SKM-1 (cell line): ENCODE data around the gene FLACC1.
"Not testable (repeated sequence)": the region's sequence is repeated elsewhere in the genome, so short reads cannot be mapped to it uniquely, and the experiment has no call there.

Source experiments
- DNase-seq: peaks from one replicate; lab custom pipeline; 2025; ENCODE audit not compliant: unreplicated experiment; lab: John Stamatoyannopoulos, UW

Gene FLACC1

DNA sequence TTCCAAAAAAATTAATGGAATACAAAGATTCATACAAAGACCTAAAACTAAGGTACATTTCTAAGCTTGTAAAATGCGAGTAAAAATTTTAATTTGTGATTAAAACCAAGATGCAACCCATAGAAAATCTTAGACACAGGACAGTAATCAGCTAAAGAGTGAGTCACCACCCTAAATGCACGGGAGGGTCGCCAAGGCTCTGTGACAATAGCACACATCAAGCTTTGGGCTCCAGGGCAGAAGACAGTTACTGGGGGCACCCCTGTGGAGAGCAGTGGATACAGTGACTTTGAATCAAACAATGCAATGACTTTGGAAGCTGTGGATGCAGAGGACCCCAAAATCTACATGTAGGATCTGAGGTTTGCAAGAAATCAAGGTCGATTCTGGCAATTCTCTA, 7.5 kb downstream of the FLACC1 start:
- DNase-seq = no peak

DNA sequence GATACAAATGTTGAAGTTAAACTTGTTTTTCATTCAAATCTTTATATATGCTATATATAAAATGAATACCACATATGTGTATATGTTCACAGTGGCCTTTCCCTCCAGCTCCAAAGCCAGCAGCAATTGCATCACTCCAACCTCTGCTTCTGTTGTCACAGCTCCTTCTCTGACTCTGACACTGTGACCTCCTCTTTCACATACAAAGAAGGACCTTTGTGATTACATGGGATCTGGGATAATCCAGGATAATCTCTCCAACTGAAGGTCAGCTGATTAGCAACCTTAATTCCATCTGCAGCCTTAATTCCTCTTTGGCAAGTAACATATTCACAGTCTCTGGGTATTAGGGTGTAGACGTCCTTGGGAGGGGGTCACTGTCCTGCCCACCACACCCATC, 8.4 kb downstream of the FLACC1 start:
- no peak for DNase-seq

DNA sequence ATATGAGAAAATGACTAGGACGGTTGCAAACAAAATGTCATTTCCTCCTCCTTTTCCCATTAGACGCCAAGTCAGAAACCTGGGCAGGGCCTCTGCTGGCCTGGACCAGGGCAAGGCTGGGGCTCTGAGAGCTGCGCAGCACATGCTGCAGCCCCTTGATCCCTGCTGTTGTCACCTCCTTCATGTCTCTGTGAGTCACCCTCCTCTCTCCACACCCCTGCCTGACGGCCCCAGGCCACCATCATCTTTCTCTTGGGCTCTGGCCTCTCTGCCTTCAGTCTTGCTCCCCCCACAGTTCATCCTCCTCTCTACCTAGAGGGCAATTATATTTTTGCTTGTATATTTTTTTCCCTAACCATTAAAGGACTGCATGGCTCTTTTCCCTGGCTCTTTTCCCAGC, 10.0 kb downstream of the FLACC1 start:
- no peak for DNase-seq

DNA sequence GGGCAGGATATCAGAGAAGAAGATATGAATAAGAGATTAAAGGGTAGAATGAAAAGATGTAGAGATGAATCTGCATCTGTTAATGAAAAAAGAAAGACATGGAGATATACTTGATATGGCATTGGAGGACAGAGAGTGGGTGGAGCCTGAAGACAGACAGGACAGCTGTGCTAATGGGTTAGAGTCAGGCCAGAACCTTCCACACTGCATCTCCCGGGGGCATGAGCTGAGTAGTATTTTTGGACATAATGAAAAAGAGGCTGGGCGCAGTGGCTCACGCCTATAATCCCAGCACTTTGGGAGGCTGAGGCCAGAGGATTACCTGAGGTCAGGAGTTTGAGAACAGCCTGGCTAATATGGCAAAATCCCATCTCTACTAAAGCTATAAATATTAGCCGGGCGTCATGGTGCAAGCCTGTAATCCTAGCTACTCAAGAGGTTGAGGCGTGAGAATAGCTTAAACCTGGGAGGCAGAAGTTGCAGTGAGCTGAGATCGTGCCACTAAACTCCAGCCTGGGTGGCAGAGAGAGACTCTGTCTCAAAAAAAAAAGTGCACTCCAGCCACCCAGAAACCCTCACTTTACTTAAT, 11.4 kb downstream of the FLACC1 start:
- DNase-seq = no peak

DNA sequence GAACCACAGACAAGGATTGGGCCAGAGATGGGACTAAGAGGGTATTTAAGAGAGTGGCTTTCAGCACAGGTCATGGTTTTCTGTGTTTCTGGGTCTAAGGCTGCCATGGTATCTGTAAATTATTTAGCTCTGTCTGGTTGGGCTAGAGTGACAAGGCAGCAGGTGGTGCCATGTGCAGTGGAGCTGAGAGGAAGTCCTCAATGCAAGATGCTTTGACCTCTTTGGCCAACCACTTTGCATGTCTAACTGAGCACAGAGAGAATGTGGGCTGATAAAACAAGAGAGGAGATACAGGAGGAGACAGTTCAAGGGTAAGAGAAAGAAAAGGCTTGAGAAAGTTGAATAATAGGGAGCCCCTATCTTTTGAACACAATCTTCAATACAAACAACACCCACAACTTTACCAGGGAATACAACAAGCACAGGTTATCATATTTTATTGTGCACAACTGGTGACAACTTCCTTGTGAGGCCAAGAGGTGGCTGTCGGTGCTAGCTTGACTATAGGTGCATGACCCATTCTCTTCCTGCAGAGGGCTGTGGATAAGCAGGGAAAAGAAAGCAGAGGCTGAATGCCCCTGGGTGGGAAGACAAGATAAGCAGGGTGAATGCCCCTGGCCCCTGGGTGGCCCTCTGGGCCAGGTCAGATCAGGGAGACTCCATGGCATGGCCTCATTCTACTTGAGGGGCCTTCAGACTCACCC, 12.3 kb downstream of the FLACC1 start:
- no peak for DNase-seq

DNA sequence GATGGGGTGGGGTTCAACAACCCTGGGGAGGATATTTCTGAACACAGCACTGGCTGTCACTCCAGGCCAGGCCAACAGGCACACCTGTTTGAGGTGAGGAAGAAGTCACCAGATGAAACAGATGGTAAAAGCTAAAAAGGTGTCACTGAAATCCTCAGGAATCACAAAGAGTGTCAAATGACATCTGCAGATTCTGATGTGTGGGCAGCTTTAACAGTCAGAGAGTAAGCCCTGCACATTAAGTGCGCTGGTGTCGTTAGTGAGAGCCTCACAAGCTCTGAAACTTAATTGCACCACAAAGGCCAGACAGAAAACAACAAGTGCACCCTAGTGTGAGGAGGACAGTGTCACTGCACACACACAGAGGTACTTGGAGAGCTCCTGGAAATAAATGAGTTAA, 13.6 kb downstream of the FLACC1 start:
- no peak for DNase-seq

DNA sequence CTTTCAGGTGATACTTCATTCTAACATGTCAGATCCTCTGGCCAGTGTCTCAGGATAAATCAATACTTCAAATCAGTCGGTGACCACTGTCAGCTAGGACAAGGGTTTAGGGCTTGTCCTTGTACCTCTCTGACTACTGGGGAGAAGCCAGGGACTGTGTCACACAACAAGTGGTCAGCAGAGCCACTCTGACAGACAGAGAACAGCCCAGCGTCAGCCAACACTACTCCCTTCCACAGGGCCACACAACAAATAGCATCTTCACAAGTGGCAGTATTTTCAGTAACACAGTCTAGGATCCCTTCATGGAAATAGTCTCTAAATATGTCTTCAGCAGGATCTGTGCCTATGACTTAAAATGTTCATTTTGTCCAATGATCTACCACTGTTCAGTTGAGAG, 14.2 kb downstream of the FLACC1 start:
- no peak for DNase-seq

DNA sequence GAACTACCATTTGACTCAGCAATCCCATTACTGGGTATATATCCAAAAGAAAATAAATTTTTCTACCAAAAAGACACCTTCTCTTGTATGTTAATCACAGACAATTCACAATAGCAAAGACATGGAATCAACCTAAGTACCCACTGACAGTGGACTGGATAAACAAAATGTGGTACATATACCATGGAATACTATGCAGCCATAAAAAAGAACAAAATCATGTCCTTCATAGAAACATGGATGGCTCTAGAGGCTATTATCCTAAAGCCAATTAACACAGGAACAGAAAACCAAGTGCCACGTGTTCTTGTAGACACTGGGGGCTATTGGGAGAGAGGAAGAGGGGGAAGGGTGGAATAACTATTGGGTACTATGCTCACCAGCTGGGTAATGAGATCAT, 27.7 kb downstream of the FLACC1 start:
- no peak for DNase-seq

DNA sequence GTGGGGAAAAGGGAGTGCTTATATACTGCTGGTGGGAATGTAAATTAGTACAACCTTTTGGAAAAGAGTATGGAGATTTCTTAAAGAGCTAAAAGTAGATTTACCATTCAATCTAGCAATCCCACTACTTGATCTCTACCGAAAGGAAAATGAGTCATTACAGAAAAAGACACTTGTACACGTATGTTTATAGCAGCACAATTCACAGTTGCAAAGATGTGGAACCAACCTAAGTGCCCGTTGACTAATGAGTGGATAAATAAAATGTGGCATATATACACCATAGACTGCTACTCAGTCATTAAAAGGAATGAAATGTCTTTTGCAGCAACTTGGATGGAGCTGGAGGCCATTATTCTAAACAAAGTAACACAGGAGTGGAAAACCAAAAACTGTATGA, 29.5 kb downstream of the FLACC1 start:
- DNase-seq = no peak

DNA sequence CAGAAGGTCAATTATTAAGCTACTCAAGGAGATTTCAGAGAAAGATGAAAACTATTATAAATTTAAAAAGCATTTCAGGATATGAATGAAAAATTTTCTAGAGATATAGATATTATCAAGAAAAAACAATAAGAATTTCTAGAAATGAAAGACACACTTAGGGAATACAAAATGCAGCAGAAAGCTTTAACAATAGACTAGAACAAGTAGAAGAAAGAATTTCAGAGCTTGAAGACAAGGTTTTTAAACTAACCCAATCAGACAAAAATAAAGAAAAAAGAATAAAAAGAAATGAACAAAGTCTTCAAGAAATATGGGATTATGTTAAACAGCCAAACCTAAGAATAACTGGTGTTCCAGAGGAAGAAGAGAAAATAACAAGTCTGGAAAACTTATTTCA, 34.4 kb downstream of the FLACC1 start:
- no peak for DNase-seq

DNA sequence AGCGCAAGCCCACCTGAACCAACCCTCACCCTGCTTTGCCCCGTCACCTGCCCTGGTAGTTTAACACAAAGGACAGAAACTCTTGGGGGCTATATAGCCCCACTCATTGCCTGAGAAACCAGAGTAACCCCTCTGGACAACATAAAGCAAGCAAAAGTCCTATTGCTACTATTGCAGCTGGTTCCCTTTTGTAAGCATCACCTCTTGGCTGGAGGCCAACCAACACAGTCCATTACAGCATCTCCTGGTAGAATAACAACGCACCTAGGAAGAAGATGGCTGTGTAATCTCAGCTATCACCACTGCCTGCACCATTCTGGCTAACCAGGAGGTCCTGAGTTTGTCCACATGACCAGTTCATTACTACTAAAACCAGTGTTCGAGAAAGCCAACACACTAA, 36.4 kb downstream of the FLACC1 start:
- no peak for DNase-seq

DNA sequence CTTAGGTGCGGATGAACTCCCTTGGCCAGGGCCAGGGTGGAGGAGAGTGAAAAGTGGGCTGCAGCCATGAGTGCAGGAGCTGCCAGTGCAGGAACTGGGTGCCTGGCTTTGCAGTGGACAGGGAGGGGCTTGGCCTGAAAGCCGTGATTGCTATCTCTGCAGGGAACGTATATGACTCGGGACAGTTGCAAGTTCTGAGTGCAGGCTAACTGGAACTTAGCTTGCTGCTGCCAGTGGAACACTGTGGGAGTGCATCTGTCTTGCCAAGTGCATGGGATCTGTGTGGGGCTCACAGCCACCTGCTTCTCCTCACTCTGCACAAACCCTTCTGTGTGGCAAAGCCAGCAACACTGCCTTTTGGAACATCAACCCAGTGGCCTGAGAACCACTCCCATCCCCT, 36.9 kb downstream of the FLACC1 start:
- no peak for DNase-seq

DNA sequence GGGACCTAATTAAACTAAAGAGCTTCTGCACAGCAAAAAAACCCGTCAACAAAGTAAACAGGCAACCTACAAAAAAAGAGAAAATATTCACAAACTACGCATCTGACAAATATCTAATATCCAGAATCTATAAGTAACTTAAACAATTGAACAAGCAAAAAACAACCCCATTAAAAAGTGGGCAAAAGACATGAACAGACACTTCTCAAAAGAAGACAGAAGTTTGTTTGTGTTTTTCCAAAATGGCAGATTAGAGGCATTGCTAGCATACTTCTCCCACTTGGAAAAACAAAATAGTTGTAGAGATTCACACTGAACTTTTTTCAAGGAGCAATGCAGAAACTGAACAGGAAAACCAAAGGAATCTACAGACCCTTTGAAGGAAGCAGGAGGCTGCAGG, 37.6 kb downstream of the FLACC1 start:
- DNase-seq = no peak

DNA sequence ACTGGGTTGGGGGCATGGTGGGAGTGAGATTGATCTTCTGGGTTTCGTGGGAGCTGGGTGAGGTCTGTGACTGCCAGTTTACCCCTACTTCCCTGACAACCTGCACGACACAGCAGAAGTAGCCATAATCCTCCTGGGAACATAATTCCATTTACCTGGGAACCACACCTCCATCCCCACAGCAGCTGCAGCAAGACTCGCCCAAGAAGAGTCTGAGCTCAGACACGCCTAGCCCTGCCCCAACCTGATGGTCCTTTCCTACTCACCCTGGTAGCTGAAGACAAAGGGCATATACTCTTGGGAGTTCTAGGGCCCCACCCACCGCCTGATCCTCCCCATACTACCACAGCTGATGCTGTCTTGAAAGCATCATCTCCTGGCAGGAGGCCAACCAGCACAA, 43.8 kb downstream of the FLACC1 start:
- no peak for DNase-seq

DNA sequence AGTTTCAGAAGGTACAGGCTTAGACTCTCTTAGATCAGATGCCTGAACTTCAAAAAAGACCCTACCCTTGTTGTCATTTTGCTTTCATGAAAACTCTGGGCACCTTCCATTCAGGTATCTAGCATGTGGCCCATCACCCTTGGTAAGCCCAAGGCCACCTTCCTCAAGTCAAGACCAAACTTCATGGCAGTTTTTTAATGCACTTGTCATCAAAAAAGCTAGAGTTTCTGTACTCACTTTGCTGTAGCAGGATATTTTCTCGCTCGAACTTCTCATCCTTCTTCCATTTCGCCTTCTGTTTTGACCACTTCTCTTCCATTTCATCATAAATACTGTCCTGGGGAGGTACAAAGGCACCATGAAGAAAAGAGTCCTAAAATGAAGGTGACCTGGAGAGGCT, 48.2 kb downstream of the FLACC1 start:
- DNase-seq = no peak

DNA sequence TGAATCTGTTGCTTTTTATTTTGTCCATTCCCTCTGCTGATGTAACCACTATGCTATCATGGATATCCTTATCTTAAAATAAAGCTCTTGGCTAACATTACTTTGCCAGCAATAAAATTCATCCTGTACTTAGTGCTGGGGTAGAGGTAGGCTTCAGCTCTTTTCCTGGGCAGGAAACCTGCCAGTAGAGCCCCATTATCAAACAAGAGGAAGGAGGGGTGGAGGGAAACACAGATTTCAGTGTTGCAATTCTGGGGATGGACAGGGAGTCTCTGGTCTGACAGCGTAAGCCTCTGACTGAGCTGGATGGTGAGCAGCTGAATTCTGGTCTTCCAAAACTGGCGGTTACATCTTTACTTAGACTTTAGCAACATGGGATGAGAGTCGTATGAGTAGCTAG, 49.3 kb downstream of the FLACC1 start:
- DNase-seq = no peak

DNA sequence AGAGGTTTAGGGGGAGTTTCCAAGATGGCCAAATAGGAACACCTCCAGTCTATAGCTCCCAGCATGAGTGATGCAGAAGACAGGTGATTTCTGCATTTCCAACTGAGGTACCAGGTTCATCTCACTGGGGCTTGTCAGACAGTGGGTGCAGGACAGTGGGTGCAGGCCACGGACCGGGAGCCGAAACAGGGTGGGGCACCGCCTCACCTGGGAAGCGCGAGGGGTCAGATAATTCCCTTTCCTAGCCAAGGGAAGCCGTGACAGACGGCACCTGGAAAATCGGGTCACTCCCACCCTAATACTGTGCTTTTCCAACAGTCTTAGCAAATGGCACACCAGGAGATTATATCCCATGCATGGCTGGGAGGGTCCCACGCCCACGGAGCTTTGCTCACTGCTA, 57.2 kb downstream of the FLACC1 start:
- DNase-seq = not testable (repeated sequence)

DNA sequence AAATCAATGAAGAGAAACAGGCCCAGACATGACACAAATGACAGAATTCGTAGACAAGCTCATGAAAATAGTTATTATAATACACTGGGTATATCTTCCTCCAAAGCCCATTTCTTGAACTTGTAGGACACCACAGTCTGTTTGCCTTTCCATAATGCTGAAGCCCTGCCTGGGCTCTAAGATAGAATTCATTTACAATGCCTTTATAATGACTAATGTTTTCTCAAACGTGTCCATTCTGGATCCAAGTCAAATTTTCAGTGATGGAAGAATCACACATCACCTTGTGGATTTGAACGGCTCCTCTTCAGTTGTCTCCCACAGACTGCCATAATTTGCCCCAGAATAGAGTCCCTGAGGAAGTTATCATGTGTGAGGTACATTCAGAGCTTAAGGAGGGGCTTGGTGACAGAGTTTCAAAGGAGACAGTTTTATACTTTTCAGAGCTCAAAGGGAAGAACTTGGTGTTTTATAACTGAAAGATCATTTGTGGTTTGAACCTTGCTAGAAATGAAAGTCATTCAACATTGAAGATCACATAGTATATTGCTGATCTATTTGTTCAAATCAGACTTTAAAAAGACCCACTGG, 58.6 kb downstream of the FLACC1 start:
- no peak for DNase-seq

DNA sequence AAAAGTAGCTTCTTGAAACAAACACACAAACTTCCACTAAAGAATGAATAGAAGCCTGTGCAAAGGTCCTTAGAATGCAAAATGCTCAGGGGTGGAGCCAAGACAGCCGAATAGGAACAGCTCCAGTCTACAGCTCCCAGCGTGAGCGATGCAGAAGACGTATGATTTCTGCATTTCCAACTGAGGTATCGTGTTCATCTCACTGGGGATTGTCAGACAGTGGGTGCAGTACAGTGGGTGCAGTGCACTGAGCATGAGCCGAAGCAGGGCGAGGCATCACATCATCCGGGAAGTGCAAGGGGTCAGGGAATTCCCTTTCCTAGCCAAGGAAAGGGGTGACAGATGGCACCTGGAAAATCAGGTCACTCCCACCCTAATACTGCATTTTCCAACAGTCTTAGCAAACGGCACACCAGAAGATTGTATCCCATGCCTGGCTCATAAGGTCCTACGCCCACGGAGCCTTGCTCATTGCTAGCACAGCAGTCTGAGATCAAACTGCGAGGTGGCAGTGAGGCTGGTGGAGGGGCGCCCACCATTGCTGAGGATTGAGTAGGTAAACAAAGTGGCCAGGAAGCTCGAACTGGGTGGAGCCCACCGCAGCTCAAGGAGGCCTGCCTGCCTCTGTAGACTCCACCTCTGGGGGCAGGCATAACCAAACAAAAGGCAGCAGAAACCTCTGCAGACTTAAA, 66.5 kb downstream of the FLACC1 start:
- DNase-seq = not testable (repeated sequence)

DNA sequence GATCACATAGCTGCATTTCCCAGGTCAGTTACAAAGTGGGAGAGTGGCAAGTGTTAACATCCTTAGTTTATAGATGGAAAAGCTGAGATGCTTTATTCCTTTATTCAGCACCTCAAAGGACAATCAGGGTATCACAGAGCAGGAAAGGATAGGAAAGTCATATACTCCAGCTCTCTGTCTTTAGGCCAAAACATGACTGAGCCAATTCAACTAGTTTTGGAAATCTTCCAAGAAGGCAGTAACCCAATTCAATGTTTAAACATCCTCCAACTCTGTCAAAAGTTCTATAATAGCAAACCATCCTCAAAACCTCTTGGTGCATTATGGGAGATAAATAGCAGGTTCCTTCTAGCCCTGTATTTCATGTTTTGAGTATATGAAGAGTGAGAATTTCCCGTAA, 71.6 kb downstream of the FLACC1 start:
- DNase-seq = no peak

DNA sequence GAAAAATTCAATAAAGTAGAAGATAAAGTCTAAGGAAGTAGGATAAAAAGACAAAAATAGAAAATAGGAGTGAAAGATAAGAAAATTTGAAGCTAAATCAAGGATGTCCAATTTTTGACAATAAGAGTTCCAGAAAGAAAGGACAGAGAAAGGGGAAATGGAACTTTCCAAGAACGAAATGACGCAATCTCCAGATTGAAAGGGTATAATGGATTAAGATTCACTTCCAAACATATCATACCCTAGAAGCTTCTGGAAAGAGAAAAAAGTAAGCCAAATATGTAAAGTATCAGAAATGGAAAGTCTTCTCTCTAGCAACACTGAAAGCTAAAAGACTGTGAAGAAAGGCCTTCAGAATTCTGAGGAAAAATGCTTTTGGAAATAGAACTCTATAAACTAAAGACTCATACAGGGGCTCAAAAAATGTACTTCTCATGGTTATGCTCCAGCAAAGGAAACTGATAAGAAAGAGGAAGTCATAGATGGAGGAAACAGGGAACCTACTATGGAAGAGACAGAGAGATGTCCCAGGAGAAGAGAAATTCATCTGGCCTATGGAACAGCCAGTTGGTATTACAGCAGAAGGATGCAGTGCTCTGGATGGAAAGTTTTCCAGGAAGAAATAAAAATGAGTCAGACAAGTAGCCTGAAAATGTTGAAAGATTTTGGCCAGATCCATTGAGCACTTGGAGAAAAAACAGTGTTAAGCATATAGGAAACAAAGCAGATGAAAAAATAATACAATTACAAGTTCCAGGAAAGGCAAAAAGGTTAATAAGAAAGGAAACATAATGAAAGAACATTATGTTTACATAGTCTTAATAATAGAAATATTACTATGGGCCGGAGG, 76.7 kb downstream of the FLACC1 start:
- DNase-seq = peak; percentile 13
